NK-92 treated with Interleukin-12 subunit alpha and Interleukin-12 subunit beta, amount 100 ng/mL, for 24 hours (cell line): Measurements from ENCODE around the gene COL4A4.

Source experiments
- DNase-seq: peaks from one replicate; lab custom pipeline; 2025; lab: John Stamatoyannopoulos, UW

COL4A4 gene

DNA sequence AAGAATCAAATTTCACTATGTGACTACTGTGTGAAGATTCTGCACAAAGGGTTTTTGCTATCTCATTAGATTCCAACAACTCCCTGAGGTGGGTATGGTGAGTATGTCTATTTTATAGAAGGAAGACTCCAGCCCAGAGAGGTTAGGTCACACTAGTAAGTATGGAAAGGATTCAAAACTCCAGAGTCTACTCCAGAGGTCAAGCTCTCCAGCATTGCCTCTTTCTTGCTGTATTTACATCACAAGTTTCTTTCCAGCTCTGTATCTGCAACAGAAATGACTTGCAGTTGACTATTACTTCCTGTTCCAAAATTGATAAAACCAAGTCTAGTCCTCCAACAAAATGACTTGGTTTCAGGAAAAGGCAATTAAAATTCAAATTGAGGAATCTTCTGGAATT, 2.1 kb downstream of the COL4A4 start:
- no peak for DNase-seq

DNA sequence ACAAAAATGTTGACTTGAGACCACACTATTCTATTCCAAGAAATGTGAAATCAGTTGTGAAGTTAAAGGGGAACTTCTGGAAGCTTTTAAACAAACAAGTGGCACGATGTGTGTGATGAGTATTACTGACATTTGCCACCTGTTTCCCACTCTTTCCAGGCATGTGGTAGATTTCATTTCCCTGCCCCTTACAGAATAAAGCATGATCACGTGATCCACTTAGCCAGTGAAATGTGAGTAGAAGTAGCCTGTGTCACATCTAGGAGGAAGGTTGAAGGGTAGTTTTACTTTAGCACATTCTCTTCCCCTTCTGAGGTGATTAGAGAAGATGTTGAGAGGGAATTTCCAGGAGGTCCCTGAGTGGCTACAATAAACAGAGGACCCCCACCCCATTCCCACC, 3.8 kb downstream of the COL4A4 start:
- no peak for DNase-seq

DNA sequence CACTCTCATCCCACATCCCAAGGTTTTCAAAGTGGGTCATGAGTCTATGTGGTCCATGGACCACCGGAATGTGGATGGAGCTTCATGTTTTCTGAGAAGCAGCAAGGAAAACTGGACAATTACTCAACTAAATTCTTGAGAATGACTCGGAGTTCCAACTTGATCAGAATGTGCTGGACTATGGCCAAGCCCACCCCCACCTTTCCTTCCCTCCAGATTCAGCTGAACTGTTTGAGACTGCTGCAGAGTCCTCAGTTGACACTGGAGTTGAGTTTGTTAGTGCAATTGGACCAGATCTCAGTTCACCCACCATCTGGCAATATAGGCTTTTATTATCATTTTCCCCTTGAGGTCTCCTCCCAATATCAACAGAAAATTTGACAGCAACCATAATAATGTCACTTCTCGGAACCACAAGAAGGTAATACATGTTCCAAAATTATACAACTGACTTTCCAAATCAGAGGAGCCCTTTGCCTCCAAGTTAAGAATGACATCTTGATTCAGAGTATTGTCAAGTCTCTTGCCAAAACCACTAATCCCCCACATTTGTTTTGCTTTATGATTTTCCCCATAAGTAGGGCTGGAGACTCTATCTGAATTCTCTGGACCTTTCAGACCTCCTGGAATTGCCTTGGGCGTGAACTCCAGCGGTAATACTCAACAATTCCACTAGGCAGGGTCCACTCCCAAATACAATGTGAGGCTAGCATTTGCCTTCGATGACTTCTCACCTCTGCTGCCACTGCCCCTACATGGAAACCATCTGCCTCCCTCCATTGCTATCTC, 8.8 kb downstream of the COL4A4 start:
- DNase-seq = no peak

DNA sequence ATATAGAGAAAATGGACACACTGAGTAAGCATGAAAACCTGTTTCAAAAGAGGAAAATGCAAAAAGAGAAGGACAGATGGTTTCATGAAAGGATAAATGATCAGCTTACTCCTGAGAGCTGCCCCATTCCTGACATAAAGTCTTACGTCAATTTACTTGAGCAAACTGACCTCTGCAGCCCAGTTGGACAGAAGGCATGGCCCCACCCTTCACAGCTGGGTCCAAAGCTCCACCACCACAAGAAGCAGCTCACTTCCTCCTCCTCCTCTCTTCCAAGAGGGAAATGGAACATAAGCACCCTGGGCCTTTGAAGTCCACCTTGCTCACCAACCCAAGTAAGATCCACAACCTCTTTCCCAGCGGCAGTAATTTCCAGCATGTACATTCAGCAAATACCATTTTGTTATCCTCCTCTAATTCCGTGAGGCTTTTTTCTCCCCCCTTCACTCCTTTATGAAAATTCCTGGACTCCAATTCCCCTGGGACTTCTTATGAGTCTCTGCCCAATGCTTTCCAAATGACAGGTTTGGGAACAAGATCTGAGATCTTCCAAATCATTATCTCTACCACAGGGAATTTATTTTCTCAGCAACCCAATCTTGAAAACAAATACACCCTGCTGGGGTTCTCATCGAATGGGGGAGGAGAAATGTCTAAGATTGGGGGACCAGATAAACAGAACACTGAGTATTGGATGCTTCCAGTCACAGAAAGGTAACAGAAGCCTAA, 10.1 kb downstream of the COL4A4 start:
- no peak for DNase-seq

DNA sequence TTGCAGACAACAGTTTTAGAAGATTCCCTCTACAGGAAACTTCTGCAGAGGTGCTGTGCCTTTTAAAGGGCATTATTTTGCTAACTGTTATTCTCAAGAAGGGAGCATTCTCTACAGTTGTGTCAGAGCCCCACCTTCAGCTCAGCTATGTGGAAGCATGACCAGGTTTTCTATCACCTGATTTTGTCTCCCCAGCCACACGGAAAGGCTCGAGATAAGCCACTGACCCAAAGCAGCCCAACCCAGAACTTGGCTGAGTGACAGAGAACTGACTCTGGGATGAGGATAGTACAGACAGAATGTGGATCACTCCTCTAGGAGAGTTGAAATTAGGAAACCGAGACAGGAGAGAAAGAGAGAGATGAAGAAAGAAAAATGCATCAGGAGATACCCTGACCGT, 10.7 kb downstream of the COL4A4 start:
- no peak for DNase-seq

DNA sequence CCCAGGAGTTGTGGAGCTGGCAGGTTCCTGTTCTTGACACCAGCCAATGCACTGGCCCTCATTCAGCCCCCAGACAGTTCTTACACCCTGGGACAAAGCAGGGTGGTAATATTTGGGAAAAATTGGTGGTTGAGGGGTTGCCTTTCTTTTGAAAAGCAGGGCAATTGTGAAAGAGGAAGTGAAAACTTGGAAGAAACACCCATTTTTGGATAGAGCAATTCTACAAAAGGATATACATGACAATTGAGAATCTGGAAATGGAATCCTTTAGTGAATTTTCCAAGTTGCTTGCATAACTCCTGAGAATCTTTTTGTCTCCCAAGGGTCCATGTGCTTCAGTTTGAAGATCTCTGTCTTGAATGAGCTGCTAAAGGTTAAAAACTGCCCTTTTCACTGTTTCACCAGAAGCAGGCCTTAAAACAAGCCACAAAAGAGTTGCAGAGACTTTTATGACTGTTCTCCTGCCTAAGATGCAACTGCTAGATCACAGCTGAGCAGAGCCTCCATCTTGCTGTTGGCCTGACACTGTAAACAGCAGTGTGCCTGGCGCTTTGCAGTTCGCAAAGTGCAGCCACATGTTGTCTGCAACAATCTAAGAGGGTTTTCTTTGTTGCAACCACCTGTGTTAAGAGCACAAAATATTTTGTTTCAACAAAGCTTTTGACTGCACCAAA, 11.8 kb downstream of the COL4A4 start:
- no peak for DNase-seq

DNA sequence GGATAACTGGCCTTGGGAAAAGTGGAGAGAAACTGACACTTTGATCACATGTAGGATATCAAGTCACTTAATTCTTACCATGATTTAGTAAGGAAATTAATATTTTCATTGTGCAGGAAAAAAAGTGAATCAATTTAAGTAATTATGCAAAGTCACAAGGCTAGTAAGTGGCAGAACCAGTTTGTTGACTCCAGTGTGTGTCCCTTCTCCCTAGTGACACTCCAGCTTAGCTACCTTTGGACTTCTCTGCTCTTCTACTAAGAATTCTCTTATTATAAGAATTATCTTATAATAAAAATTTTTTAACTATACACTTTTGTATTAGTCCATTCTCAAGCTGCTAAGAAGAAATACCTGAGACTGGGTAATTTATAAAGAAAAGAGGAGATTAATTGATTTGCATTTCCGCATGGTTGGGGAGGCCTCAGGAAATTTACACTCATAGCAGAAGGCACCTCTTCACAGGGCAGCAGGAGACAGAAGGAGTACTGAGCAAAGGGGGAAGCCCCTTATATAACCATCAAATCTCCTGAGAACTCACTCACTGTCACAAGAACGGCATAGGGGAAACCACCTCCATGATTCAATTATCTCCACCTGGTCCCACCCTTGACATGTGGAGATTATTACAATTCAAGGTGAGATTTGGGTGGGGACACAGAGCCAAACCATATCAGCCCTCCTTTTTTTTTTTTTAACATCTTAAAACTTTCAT, 13.6 kb downstream of the COL4A4 start:
- no peak for DNase-seq

DNA sequence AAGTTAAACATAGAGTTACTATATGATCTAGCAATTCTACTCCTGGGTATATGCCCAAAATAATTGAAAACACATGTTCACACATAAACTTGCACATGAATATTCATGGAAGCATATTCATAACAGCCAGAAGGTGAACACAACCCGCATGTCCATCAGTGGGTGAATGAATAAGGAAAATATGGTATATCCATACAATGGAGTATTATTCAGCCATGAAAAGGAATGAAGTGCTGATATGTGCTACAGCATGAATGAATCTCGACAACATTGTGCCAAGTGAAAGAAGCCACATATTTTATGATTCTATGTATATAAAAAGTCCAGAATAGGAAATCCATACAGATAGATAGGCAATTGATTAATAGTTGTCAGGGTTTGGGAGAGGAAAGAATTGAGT, 15.9 kb downstream of the COL4A4 start:
- DNase-seq = no peak

DNA sequence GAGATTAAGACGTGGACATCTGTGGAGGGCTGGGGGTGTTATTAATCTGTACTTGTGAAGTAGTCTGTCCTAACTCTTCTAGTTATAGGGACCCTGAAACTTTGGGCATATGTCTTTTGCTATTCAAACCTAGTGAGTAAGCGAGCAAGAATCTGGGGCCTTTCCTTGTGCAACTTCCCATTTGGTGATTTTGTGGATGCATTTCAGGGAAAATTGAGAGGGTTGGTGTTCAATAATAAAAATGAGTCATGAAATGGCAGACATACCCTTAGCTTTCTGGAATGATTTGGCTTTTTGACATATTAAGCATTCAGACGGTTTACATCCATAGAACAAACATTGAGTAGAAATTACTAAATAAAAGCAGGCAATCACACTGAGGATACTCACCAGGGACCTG, 17.0 kb downstream of the COL4A4 start:
- no peak for DNase-seq

DNA sequence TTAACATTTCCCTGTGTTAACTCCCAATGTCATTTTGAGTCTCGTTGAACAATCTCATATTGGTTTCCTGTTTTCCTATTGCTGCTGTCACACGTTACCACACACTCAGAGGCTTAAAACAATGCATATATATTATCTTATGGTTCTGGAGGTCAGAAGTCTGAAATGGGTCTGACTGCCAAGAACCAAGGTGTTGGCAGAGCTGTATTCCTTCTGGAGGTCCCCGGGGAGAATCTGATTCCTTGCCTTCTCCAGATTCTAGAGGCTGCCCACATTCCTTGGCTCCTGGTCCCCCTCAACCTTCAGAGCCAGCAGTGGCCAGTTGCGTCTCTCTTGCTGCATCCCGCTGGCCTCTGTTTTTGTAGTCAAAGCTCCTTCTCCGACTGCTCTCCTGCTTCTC, 17.5 kb downstream of the COL4A4 start:
- DNase-seq = no peak

DNA sequence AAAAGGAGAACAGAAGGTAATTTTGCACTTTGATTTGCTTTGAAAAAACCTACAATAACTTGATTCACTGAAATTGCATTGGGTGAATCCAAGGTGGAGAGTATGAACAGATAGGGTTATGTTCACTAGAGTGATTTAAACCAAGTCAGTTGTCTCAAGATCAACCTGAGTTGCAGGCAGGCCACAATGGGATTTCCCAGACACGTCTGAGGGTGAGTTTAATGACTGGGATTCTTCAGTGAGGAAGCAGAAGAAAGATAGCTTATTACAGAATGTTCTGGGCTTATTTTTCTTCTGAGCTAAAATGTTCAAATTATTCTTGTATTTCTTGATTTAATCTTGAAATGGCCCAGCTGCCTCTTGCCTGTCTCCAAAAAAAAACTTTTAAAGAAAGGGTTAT, 20.1 kb downstream of the COL4A4 start:
- no peak for DNase-seq

DNA sequence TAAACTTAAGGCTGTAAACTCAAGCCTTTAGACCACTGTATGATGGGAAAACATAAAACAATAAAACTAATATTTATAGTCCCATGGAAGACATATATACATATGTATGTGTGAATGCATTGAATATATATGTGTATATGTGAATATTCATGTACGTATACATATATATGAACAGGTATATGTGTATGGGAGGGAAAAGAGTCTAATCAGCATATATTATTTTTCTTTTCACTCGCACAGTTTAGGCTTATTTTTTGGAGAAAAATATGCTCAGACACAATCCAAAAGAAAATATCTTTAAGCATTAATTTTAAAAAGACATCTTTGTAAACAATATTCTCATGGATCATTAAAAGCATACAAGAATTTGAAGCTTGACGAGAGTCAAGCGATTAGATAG, 22.7 kb downstream of the COL4A4 start:
- no peak for DNase-seq

DNA sequence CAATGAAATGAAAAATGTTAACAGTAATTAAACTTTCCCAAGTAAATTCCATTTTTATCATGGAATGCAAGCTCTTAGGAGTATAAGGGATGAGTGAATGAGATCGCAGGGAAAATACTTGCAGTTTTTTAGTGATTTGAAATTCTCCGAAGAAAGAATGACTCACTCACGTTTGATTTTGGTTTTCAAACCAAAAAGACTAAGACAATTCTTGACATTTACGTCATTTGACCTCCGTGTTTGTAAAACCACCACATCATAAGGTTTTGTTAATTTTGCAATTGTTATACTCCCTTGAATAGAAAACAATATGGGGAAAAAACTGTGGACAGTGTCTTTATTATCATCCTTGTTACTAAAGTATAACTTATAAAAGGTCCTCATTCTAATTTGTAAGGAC, 29.4 kb downstream of the COL4A4 start:
- no peak for DNase-seq

DNA sequence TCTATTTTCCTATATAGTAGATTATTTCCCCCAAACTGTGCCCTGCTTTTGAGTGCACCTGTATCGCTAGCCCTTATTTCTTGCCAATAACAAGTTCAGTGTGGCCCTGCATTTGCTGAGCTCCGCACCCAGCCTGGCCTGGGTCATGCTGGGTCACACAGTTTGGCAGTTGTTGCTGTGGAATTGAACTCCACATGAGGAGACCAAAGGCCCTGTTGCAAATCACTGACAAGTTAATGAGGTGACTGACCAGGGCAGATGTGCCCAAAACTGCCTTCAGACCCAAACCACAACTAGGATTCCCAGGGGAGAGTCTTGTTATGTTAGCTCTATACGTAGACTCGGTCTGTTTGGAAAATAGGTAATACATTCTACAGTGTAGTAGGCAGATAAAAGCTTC, 31.0 kb downstream of the COL4A4 start:
- DNase-seq = no peak

DNA sequence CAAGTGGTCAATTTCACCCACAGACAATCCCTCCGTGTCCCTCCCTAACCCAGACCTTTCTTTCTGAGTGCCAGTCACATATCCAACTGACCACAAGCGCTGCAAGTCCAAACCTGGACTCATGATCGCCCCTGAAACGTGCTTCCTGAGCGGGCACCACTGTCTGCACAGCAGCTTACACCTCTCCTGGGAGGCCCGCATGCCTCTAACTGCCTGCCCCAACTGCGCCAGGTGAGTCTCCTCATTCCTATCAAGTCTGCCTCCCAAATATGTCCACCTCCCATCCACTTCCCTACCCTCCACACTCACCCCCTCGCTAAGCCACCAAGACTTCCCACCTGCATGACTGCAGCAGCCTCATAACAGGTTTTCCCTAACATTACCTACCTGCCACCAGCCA, 33.4 kb downstream of the COL4A4 start:
- DNase-seq = no peak

DNA sequence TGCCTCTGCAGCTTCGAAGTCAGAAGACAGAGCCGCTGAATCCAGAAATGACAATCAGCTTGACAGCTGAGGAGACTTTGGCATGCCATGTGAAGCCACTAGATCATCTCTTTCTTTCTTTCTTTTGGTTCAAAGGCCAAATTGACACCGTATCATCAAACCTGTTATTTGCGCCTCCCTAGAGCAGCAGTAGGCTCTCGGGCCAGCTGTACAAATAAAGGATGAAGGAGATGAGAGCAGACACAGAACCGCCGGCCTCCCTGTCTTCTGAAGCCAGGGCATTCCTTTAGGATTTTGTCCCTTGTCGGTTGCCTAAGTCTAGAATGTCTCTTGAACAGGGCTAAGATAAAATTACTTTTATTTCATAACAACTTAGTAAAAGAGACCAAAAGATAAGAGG, 36.8 kb downstream of the COL4A4 start:
- DNase-seq = no peak

DNA sequence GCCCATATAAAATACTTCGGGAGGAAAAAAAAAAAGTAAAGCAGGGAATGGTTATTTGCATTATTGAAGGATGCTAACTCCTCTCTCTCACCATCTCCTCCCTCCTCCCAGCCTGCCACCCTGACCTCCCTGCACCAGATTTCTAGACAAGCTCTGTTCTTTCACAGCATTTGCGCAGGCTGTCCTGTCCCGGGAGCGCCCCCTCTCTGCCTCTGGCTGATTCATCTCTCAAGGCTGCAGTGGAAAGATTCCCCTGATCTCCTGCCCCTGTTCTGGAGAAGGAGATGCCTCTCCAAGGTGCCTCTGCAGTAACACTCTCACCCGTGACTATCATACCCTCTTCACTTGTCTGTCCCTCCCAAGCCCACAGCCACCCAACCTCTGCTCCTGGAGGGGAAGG, 38.5 kb downstream of the COL4A4 start:
- no peak for DNase-seq

DNA sequence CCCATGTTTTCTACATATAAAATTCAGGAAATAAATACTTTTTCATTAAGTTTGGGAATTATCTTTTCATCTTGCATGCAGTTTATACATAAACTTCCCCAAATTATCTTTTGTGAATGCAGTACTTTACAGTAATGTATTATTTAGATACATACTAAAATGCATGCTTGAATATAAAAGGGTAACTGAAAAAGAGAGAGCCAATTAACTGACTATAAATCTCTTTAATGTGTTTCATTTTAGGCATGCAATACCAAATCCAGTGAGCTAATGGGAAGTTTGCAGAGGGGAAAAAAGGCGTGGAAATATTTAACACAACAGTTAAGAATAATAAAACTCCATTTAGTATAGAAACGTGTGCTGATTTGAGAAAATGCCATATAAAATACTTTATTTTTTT, 39.2 kb downstream of the COL4A4 start:
- DNase-seq = no peak

DNA sequence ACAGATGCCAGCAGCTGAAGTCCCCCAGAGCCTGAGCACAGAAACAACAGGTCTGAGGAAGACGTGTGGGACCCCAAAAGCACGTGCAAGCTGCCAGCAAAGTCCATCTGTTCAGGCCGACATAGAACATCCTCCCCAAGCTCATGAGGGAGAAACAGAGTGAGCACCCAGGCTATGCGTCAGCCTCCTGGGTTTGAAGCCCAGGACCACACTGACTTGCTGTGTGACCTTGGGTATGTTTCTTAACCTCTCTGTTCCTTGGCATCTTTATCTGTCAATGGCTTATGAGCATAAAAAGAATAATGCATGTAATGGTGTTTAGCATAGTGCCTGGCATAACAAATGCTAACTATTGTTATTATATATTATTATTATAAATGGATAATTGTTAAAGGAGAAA, 40.3 kb downstream of the COL4A4 start:
- no peak for DNase-seq

DNA sequence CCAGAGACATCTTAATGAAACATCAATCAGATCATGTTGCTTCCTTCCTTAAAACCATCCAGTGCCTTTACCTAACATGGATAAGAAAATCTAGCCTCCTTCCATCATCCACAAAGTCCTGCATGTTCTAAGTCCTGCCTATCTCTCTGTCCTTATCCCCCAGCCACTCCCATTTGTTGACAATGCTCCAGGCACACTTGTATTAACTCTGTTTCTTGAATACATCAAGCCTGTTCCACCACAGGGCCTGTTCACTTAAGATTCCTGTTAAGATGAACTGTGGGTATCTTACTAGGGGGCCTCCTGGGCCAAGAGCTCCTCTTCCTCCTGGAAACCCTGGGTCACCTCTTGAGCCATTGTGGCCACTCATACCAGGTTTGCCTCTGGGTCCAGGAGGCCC, 45.7 kb downstream of the COL4A4 start:
- no peak for DNase-seq

DNA sequence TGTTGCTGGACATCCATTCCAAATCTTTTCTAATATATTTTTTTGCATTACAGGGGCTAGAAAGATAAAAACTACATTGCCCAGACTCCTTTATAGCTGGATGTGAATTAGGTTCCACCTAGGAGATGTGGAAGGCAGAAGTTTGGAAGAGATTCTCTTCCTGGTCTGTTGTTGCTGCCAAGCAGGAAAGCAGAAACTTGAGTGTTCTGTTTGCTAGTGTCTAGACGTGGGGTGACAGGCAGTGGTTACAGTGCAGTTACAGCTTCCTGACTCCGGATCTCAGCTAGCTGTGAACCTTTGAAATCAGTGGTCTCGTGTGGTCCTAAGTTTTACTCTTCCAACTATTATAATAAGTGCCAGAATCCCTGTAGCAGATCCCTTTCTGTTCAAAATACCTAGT, 46.2 kb downstream of the COL4A4 start:
- DNase-seq = no peak

DNA sequence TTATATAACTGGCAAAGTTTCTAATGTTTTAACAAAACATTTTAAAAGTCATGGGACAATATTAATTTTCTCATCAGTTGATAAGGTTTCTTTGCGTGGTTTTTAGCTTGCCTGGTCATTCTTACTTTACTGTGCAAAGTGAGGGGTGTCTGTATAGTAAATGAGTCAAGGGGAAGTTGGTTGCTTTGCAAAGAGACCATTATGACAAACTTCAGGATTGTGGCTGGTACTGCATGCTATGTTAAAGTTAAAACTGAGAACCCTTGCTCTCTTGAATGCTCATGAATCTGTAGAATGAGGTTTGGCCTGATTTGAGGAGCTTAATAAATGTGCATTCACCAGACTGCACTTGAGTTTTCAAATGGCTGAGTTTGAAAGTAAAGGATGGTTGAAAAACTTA, 47.0 kb downstream of the COL4A4 start:
- DNase-seq = no peak

DNA sequence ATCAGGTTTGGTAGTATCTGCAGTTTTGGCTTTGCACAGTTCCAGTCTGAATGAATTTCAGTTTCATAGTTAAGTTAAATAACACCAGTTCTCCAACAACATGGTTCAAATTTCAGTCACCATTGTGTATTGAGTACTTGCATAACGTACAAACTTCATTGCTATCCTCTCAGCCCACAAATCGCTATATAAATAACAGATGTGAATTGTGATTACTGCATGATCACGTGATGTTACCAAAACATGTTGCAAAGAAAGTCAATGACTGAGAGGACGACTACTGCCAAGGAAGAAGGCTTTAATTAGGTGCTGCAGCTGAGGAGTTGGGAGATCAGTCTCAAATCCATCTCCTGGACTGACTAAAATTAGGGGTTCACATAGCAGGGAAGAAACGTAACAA, 48.2 kb downstream of the COL4A4 start:
- DNase-seq = no peak
